SH-SY5Y (cell line): ENCODE measurements around the gene LARGE1.

Source experiments
- GATA2 ChIP-seq: IDR thresholded peaks from 2 replicates; pipeline ENCODE4 v1.6.1; 2011; ENCODE audit warnings: mild to moderate bottlenecking, low read depth, low read length
- GATA3 ChIP-seq: IDR thresholded peaks from 2 replicates; pipeline ENCODE4 v1.6.1; 2011; ENCODE audit warnings: low read depth, mild to moderate bottlenecking, low read length, moderate library complexity

DNA sequence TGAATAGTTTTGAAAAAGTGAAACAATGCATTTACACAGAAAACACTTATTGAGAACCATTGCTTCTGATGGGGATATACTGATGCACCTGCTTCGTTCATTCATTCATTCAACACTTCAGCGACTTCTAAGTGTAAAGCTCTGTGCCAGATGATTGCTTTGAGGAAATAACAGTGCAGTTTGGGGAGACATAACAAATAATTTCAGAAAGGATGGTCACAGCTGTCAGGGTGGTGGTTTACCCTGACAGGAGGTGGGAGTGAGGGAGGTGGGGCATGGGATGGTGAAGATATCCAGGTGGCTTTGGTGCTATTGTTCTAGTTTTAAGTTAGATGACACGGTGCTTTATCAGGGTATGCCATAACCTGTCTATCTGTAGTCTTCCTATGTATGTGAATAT, 344.1 kb downstream of the LARGE1 start:
- no peak for TF ChIP-seq GATA2
- no peak for TF ChIP-seq GATA3
